ACC112 (cell line): ENCODE results near the gene IGIP.
A peak's percentile ranks its signal among the peaks of the same experiment; 100 is the strongest.

Source experiments
- H2AFZ ChIP-seq: fragments of 200-600 bp; sonication (generic); one replicate; pipeline ENCODE4 v1.6.0; 2017; ENCODE audit warnings: antibody characterized with exemption, low read length; ENCODE audit not compliant: unreplicated experiment
- H3K27ac ChIP-seq: fragments of 200-600 bp; sonication (generic); 2 replicates; pipeline ENCODE4 v1.5.1; 2014; ENCODE audit warnings: low read depth, mild to moderate bottlenecking, antibody characterized with exemption, low read length, moderate library complexity
- H3K27me3 ChIP-seq: fragments of 200-600 bp; sonication (generic); 2 replicates; pipeline ENCODE4 v1.6.1; 2014; ENCODE audit warnings: mild to moderate bottlenecking, antibody characterized with exemption, low read length, moderate library complexity, mixed read lengths; ENCODE audit not compliant: insufficient read depth
- H3K36me3 ChIP-seq: fragments of 200-600 bp; sonication (generic); 2 replicates; pipeline ENCODE4 v1.6.1; 2016; ENCODE audit warnings: mild to moderate bottlenecking, antibody characterized with exemption, low read length, moderate library complexity, mixed read lengths; ENCODE audit not compliant: insufficient read depth
- H3K4me1 ChIP-seq: fragments of 200-600 bp; sonication (generic); one replicate; pipeline ENCODE4 v1.6.1; 2016; ENCODE audit warnings: low read length, mixed read lengths; ENCODE audit not compliant: insufficient read depth, unreplicated experiment, control insufficient read depth
- H3K4me3 ChIP-seq: fragments of 200-600 bp; sonication (generic); 2 replicates; pipeline ENCODE4 v1.5.1; 2014; ENCODE audit warnings: mild to moderate bottlenecking, low read depth, low read length
- H3K79me2 ChIP-seq: fragments of 200-600 bp; sonication (generic); one replicate; pipeline ENCODE4 v1.6.0; 2016; ENCODE audit warnings: low read length; ENCODE audit not compliant: control insufficient read depth, unreplicated experiment, insufficient read depth

IGIP gene

GRCh38 chr5:140178086-140178410 lies 52.3 kb downstream of the IGIP start:
- Histone ChIP-seq H3K4me3 (0 out of 2 replicates have a peak overlapping the region, but pooled peaks have one; percentile 35), H2AFZ (peak overlapping the region; percentile 4), H3K4me1 (peaks cover 44% of the 10 kb centered on the region), H3K27ac (peak overlapping the region; percentile 43), H3K79me2 (peaks cover 6% of the 10 kb centered on the region), H3K27me3 (no peaks in the 10 kb centered on the region), H3K36me3 (no peaks in the 10 kb centered on the region)

DNA sequence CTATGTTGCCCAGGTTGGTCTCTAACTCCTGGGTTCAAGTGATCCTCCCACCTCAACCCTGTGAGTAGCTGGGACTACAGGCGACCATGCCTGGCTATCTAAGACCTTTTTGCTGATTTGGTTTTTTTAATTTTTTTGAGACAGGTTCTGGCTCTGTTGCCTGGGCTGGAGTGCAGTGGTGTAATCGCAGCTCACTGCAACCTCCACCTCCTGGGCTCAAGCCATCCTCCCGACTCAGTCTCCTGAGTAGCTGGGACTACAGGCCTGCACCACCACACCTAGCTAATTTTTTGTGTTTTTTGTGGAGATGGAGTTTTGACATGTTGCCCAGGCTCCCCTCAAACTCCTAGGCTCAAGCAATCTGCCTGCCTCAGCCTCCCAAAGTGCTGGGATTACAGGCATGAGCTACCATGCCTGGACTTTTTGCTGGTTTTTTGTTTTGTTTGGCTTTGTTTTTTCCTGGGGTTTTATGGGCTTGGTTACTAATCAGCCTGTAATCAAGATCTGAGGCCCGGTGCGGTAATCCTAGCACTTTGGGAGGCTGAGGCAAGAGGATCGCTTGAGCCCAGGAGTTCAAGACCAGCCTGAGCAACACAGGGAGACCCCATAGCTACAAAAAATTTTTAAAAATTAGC lies 52.9 kb downstream of the IGIP start:
- Histone ChIP-seq H3K79me2 (peaks cover 10% of the 10 kb centered on the region), H3K27ac (peak overlapping the region; percentile 43), H3K4me3 (no peak overlapping the region), H3K27me3 (no peaks in the 10 kb centered on the region), H3K36me3 (no peaks in the 10 kb centered on the region), H2AFZ (no peak overlapping the region), H3K4me1 (peaks cover 49% of the 10 kb centered on the region)
